Measurements from ENCODE around the gene FBXL4. TPM values are rescaled to one million over a fixed set of nuclear protein-coding genes. Genes with fewer than 3 reads are reported as not detected.

Gene FBXL4
- total RNA-seq, 1 donor from 2014 or later = 30.9 TPM

DNA sequence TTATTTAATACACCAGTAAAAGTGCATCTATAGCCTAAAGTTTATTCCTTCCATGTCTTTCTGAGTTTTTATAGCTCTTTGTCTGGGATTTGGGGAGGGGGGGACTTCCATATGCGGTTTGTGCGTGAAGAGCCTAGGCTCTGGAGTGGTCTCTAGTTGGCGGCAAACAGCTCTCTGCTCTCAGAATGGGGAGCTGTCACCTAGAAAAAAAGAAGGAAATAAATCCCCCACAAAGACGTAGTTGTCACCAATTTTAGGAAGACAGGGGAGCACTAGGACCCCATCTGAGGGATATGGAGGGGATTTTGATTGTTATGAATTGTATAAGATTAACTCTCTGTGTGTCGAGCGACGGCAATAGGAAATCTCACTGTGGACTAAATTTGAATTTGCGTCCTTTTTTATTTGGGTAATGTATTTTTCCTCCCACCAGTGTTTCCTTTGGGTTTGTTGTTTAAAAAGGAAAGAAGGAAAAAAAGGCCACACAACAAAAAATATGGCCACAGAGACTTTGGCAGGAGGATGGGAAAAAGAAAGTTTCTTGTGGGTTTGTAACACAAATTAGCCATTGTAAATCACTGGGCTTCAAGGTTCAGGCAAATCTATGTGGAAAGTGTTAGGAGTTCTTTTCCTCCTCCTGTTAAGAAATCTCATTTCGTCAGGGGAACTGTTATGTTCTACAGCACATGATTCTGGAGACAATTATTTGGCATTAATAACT is 106.0 kb downstream of the FBXL4 start:
- Mint-ChIP-seq H3K4me3 (ENCODE audit: unreplicated experiment) (peak overlapping the region; percentile 96), H3K27ac (ENCODE audit: unreplicated experiment) (peak overlapping the region; percentile 75), H3K4me1 (ENCODE audit: low read depth, unreplicated experiment) (peaks cover 31% of the 10 kb centered on the region), H3K9me3 (ENCODE audit: unreplicated experiment) (peaks cover 36% of the 10 kb centered on the region), H3K27me3 (ENCODE audit: unreplicated experiment) (peaks cover 21% of the 10 kb centered on the region), H3K36me3 (ENCODE audit: unreplicated experiment) (no peaks in the 10 kb centered on the region)
- no peak for TF ChIP-seq CTCF (IDR thresholded peaks at IDR 0.05; ENCODE audit: partially characterized antibody, unreplicated experiment)
- no peak for DNase-seq

DNA sequence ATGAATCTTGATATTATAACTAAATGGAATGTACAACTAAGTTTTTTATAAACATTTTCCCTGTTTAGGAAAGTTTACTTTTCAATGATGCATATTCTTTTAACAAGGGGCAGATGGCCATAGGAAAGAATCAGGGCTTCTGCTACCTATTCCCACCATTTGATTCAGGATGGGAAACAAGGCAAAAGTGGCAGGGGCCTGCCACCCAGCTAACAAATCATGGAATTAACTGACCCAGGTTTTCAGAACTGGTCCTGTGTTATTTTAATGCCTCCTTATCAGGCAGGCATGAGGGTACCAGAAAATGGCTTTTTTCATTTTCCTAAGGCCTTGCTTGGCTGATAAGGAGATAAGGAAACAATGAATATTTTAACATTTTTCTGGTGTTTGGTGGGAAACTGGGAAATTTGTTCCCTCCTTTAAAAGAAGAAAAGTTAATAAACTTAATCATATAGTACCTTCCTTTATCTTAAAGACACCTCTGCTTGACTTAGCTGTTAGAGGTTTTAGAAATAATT is 106.7 kb downstream of the FBXL4 start:
- DNase-seq = no peak
- Mint-ChIP-seq H3K4me3 (ENCODE audit: unreplicated experiment) (peak overlapping the region; percentile 96), H3K36me3 (ENCODE audit: unreplicated experiment) (no peaks in the 10 kb centered on the region), H3K27me3 (ENCODE audit: unreplicated experiment) (peaks cover 24% of the 10 kb centered on the region), H3K27ac (ENCODE audit: unreplicated experiment) (peak overlapping the region; percentile 75), H3K9me3 (ENCODE audit: unreplicated experiment) (peaks cover 39% of the 10 kb centered on the region), H3K4me1 (ENCODE audit: low read depth, unreplicated experiment) (peaks cover 29% of the 10 kb centered on the region)
- no peak for TF ChIP-seq CTCF (IDR thresholded peaks at IDR 0.05; ENCODE audit: partially characterized antibody, unreplicated experiment)

DNA sequence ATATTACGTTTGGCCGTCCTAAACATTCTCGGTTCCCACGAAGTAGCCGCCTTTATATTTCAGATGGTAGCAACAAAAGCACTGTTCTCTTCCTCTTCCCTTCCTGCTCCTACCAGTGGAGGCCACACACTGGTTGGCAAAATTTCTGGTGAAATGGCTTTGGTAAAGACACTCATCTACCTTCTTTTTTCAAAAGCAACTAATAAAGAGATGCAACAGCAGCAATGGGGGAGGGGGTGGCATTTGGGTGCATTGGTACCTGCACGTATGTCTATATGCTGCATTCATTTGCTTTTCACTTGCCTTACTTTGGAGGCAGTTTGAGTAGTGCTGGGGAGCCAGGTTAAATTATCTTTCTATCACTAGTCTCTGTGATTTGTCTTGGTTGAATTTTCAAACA is 107.4 kb downstream of the FBXL4 start:
- Mint-ChIP-seq H3K27ac (ENCODE audit: unreplicated experiment) (peak overlapping the region; percentile 56), H3K9me3 (ENCODE audit: unreplicated experiment) (peaks cover 35% of the 10 kb centered on the region), H3K36me3 (ENCODE audit: unreplicated experiment) (no peaks in the 10 kb centered on the region), H3K4me1 (ENCODE audit: low read depth, unreplicated experiment) (peaks cover 24% of the 10 kb centered on the region), H3K27me3 (ENCODE audit: unreplicated experiment) (peaks cover 21% of the 10 kb centered on the region), H3K4me3 (ENCODE audit: unreplicated experiment) (peak overlapping the region; percentile 96)
- no peak for TF ChIP-seq CTCF (IDR thresholded peaks at IDR 0.05; ENCODE audit: partially characterized antibody, unreplicated experiment)
- no peak for DNase-seq

- Mint-ChIP-seq H3K36me3 (ENCODE audit: unreplicated experiment) (no peaks in the 10 kb centered on the region), H3K4me3 (ENCODE audit: unreplicated experiment) (peak overlapping the region; percentile 96), H3K9me3 (ENCODE audit: unreplicated experiment) (peaks cover 35% of the 10 kb centered on the region), H3K4me1 (ENCODE audit: low read depth, unreplicated experiment) (peaks cover 24% of the 10 kb centered on the region), H3K27me3 (ENCODE audit: unreplicated experiment) (peaks cover 20% of the 10 kb centered on the region), H3K27ac (ENCODE audit: unreplicated experiment) (peak overlapping the region; percentile 56)
- peak; percentile 34 for DNase-seq
- TF ChIP-seq CTCF (IDR thresholded peaks at IDR 0.05; ENCODE audit: partially characterized antibody, unreplicated experiment) = peak; percentile 63
Observed at GRCh38 chr6:98839781-98840361, 107.9 kb downstream of the FBXL4 start.

DNA sequence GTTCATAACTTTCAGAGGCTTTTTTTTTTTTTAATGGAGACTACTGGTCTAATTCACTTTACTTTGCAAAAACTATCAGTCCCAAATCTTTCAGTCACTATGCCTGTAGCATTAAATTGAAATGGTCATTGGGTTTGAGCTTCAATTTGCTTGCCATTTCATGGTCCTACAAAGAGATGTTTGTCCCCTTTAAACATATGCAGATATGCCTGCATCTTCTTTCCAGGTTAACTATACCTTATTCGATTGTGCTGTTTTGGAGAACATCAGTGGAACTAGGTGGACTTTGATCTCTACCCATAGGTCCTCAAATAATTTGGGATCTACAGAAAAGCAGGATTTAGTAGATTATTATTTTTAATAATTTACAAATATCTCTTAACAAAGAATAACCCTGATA is 108.8 kb downstream of the FBXL4 start:
- H3K4me3 Mint-ChIP-seq (ENCODE audit: unreplicated experiment) = peak overlapping the region; percentile 96
- H3K4me1 Mint-ChIP-seq (ENCODE audit: low read depth, unreplicated experiment) = peaks cover 22% of the 10 kb centered on the region
- TF ChIP-seq CTCF (IDR thresholded peaks at IDR 0.05; ENCODE audit: partially characterized antibody, unreplicated experiment) = no peak
- DNase-seq = no peak
- peak overlapping the region; percentile 44 for H3K27ac Mint-ChIP-seq (ENCODE audit: unreplicated experiment)
- H3K36me3 Mint-ChIP-seq (ENCODE audit: unreplicated experiment) = no peaks in the 10 kb centered on the region
- H3K9me3 Mint-ChIP-seq (ENCODE audit: unreplicated experiment) = peaks cover 31% of the 10 kb centered on the region
- peaks cover 24% of the 10 kb centered on the region for H3K27me3 Mint-ChIP-seq (ENCODE audit: unreplicated experiment)
